ENCODE data around the gene RNF168. TPM values are rescaled to one million over a fixed set of nuclear protein-coding genes. Genes with fewer than 3 reads are reported as not detected.
"Not testable (repeated sequence)": the region's sequence is repeated elsewhere in the genome, so short reads cannot be mapped to it uniquely, and the experiment has no call there.

Gene RNF168
- total RNA-seq, 2 donors from 2014 or later: 37.3 to 48.4 TPM

- not testable (repeated sequence) for H3K4me1 ChIP-seq (ENCODE audit: control insufficient read depth, insufficient read depth, low read length); H3K9ac ChIP-seq (ENCODE audit: extremely low read depth, low read length, poor library complexity, severe bottlenecking); H3K36me3 ChIP-seq (ENCODE audit: control insufficient read depth, insufficient read depth, low read length); H3K27ac Mint-ChIP-seq; H3K27ac ChIP-seq (ENCODE audit: low read depth, low read length); H3K4me1 Mint-ChIP-seq; H3K4me3 ChIP-seq (ENCODE audit: low read length); H3K27me3 Mint-ChIP-seq (ENCODE audit: insufficient read depth); DNase-seq; H3K4me3 Mint-ChIP-seq; H3K27me3 ChIP-seq (ENCODE audit: control insufficient read depth, insufficient read depth, low read length, poor library complexity, severe bottlenecking); H3K36me3 Mint-ChIP-seq (ENCODE audit: low read depth)
- 88 to 100% methylated on average over 1 of the region's 1 CpG for WGBS, 2 experiments (ENCODE audit: insufficient coverage in 1 of 2, insufficient read length in 1 of 2)
- H3K9me3 ChIP-seq (ENCODE audit: control insufficient read depth, low read length): peaks cover 22% of the 10 kb centered on the region
- peaks cover 12% of the 10 kb centered on the region for H3K9me3 Mint-ChIP-seq
These were observed 7.5 kb upstream of the RNF168 start for GRCh38 chr3:196511108-196511507.

GRCh38 chr3:196506687-196507086 is 3.1 kb upstream of the RNF168 start:
- Histone ChIP-seq H3K27ac (ENCODE audit: low read depth, low read length) (no peak overlapping the region), H3K9ac (ENCODE audit: extremely low read depth, low read length, poor library complexity, severe bottlenecking) (no peak overlapping the region), H3K36me3 (ENCODE audit: control insufficient read depth, insufficient read depth, low read length) (no peaks in the 10 kb centered on the region), H3K9me3 (ENCODE audit: control insufficient read depth, low read length) (peaks cover 15% of the 10 kb centered on the region), H3K27me3 (ENCODE audit: control insufficient read depth, insufficient read depth, low read length, poor library complexity, severe bottlenecking) (no peaks in the 10 kb centered on the region), H3K4me1 (ENCODE audit: control insufficient read depth, insufficient read depth, low read length) (no peaks in the 10 kb centered on the region), H3K4me3 (ENCODE audit: low read length) (peak overlapping the region; percentile 33)
- WGBS, 2 experiments (ENCODE audit: insufficient coverage in 1 of 2, insufficient read length in 1 of 2): 87 to 92% methylated on average over 7 to 8 of the region's 8 CpGs
- Mint-ChIP-seq H3K9me3 (peaks cover 14% of the 10 kb centered on the region), H3K4me1 (no peaks in the 10 kb centered on the region), H3K36me3 (ENCODE audit: low read depth) (no peaks in the 10 kb centered on the region), H3K27ac (no peak overlapping the region), H3K27me3 (ENCODE audit: insufficient read depth) (no peaks in the 10 kb centered on the region), H3K4me3 (no peak overlapping the region)
- no peak for DNase-seq
- TF ChIP-seq CTCF (conservative IDR thresholded peaks at IDR 0.05): no peak

GRCh38 chr3:196504556-196504955 is 988 bp upstream of the RNF168 start:
- 86 to 96% methylated on average over 4 to 6 of the region's 6 CpGs for WGBS, 2 experiments (ENCODE audit: insufficient coverage in 1 of 2, insufficient read length in 1 of 2)
- Histone ChIP-seq H3K9ac (ENCODE audit: extremely low read depth, low read length, poor library complexity, severe bottlenecking) (no peak overlapping the region), H3K27me3 (ENCODE audit: control insufficient read depth, insufficient read depth, low read length, poor library complexity, severe bottlenecking) (no peaks in the 10 kb centered on the region), H3K4me3 (ENCODE audit: low read length) (no peak overlapping the region), H3K9me3 (ENCODE audit: control insufficient read depth, low read length) (peaks cover 15% of the 10 kb centered on the region), H3K4me1 (ENCODE audit: control insufficient read depth, insufficient read depth, low read length) (no peaks in the 10 kb centered on the region), H3K27ac (ENCODE audit: low read depth, low read length) (no peak overlapping the region), H3K36me3 (ENCODE audit: control insufficient read depth, insufficient read depth, low read length) (no peaks in the 10 kb centered on the region)
- H3K9me3 Mint-ChIP-seq: peaks cover 14% of the 10 kb centered on the region
- no peak for DNase-seq
- H3K27me3 Mint-ChIP-seq (ENCODE audit: insufficient read depth): no peaks in the 10 kb centered on the region
- H3K27ac Mint-ChIP-seq: peak overlapping the region; percentile 7
- peak overlapping the region; percentile 92 for H3K4me3 Mint-ChIP-seq
- peaks cover 3% of the 10 kb centered on the region for H3K36me3 Mint-ChIP-seq (ENCODE audit: low read depth)
- H3K4me1 Mint-ChIP-seq: peaks cover 13% of the 10 kb centered on the region
- no peak for TF ChIP-seq CTCF (conservative IDR thresholded peaks at IDR 0.05)

GRCh38 chr3:196504077-196504398 is 470 bp upstream of the RNF168 start:
- H3K27ac ChIP-seq (ENCODE audit: low read depth, low read length); H3K9ac ChIP-seq (ENCODE audit: extremely low read depth, low read length, poor library complexity, severe bottlenecking); H3K36me3 Mint-ChIP-seq (ENCODE audit: low read depth); H3K4me1 ChIP-seq (ENCODE audit: control insufficient read depth, insufficient read depth, low read length); H3K27me3 Mint-ChIP-seq (ENCODE audit: insufficient read depth); DNase-seq; H3K27me3 ChIP-seq (ENCODE audit: control insufficient read depth, insufficient read depth, low read length, poor library complexity, severe bottlenecking); H3K36me3 ChIP-seq (ENCODE audit: control insufficient read depth, insufficient read depth, low read length): not testable (repeated sequence)
- Mint-ChIP-seq H3K27ac (peak overlapping the region; percentile 94), H3K4me1 (peaks cover 18% of the 10 kb centered on the region), H3K4me3 (peak overlapping the region; percentile 92), H3K9me3 (peaks cover 14% of the 10 kb centered on the region)
- H3K4me3 ChIP-seq (ENCODE audit: low read length): peak overlapping the region; percentile 53
- 59 to 60% methylated on average over 4 to 7 of the region's 7 CpGs for WGBS, 2 experiments (ENCODE audit: insufficient coverage in 1 of 2, insufficient read length in 1 of 2)
- H3K9me3 ChIP-seq (ENCODE audit: control insufficient read depth, low read length): peaks cover 15% of the 10 kb centered on the region
